C4-2B (cell line): Measurements from ENCODE around the gene SUMF1.

Source experiments
- CTCF ChIP-seq: fragments of 450-650 bp; conservative IDR thresholded peaks from 2 replicates; pipeline ENCODE4 v1.5.1; 2017; ENCODE audit warnings: mild to moderate bottlenecking
- ZFX ChIP-seq: fragments of 450-650 bp; IDR thresholded peaks from 2 replicates; pipeline ENCODE4 v1.6.1; 2017

GRCh38 chr3:4404881-4405280, 62.2 kb downstream of the SUMF1 start:
- TF ChIP-seq ZFX = no peak
- TF ChIP-seq CTCF = no peak
